ENCODE data around the gene DALRD3.

The DALRD3 gene

GRCh38 chr3:49001155-49001554, 17.2 kb downstream of the DALRD3 start:
- no peak overlapping the region for H3K27ac ChIP-seq
- no peak for TF ChIP-seq ZFX (IDR thresholded peaks at IDR 0.05; ENCODE audit: borderline replicate concordance)
- TF ChIP-seq, protein P1, sequence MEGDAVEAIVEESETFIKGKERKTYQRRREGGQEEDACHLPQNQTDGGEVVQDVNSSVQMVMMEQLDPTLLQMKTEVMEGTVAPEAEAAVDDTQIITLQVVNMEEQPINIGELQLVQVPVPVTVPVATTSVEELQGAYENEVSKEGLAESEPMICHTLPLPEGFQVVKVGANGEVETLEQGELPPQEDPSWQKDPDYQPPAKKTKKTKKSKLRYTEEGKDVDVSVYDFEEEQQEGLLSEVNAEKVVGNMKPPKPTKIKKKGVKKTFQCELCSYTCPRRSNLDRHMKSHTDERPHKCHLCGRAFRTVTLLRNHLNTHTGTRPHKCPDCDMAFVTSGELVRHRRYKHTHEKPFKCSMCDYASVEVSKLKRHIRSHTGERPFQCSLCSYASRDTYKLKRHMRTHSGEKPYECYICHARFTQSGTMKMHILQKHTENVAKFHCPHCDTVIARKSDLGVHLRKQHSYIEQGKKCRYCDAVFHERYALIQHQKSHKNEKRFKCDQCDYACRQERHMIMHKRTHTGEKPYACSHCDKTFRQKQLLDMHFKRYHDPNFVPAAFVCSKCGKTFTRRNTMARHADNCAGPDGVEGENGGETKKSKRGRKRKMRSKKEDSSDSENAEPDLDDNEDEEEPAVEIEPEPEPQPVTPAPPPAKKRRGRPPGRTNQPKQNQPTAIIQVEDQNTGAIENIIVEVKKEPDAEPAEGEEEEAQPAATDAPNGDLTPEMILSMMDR (IDR thresholded peaks at IDR 0.05): no peak

GRCh38 chr3:48999085-48999858, 19.1 kb downstream of the DALRD3 start:
- no peak overlapping the region for H3K27ac ChIP-seq
- no peak for TF ChIP-seq ZFX (IDR thresholded peaks at IDR 0.05; ENCODE audit: borderline replicate concordance)
- TF ChIP-seq, protein P1 (IDR thresholded peaks at IDR 0.05): no peak

- H3K27ac ChIP-seq: no peak overlapping the region
- TF ChIP-seq ZFX (IDR thresholded peaks at IDR 0.05; ENCODE audit: borderline replicate concordance): no peak
- TF ChIP-seq, protein P1 (IDR thresholded peaks at IDR 0.05): no peak
These were observed 20.4 kb downstream of the DALRD3 start for GRCh38 chr3:48997714-48998637.

GRCh38 chr3:48997102-48997635, 21.2 kb downstream of the DALRD3 start:
- TF ChIP-seq ZFX (IDR thresholded peaks at IDR 0.05; ENCODE audit: borderline replicate concordance): no peak
- TF ChIP-seq, protein P1 (IDR thresholded peaks at IDR 0.05): no peak
- no peak overlapping the region for H3K27ac ChIP-seq

GRCh38 chr3:48996640-48997039, 21.7 kb downstream of the DALRD3 start:
- no peak for TF ChIP-seq ZFX (IDR thresholded peaks at IDR 0.05; ENCODE audit: borderline replicate concordance)
- TF ChIP-seq, protein P1 (IDR thresholded peaks at IDR 0.05): no peak

DNA sequence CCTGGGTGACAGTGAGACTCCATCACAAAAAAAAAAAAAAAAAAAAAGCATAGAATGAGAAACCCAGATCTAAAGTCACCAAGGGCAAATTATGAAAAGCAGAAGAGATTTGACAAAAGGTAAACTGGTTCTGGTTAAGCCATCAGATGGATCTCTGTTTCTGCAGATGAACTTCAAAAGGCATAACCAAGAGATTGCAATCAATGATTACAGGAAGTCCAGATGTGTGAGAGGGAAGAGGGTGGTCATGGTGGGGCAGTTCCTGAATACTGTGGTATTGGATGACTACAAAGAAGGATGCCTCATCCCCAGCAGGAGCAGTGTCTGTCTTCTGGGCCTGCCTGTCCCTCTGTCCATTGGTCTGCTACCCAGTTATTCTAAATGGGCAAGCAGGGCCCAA, 24.5 kb downstream of the DALRD3 start:
- H3K27ac ChIP-seq: no peak overlapping the region
- TF ChIP-seq ZFX (IDR thresholded peaks at IDR 0.05; ENCODE audit: borderline replicate concordance): no peak
- TF ChIP-seq, protein P1 (IDR thresholded peaks at IDR 0.05): no peak

More at GRCh38 chr3:48996640-48997039, 21.7 kb downstream of the DALRD3 start:
- H3K27ac ChIP-seq: no peak overlapping the region
